DND-41 (cell line): ENCODE measurements around the gene KCNH8.

Experiments used
- ATAC-seq: fragments of 200-7000 bp; cut with Tn5 transposase; 3 replicates; pipeline ENCODE4 v1.9.1; 2021; ENCODE audit warnings: low read depth; ENCODE audit not compliant: insufficient read depth
- DNase-seq: peaks from one replicate; pipeline ENCODE4 v3.0.0-alpha.2; 2020
- H2AFZ ChIP-seq: 2 replicates; pipeline ENCODE4 v1.6.0; 2012; ENCODE audit warnings: low read depth, low read length
- H3K27ac ChIP-seq: 2 replicates; pipeline ENCODE4 v1.5.1; 2012; ENCODE audit warnings: low read length, inconsistent platforms
- H3K27me3 ChIP-seq: fragments of 200-600 bp; sonication (generic); 2 replicates; pipeline ENCODE4 v1.6.0; 2012; ENCODE audit warnings: low read length, mild to moderate bottlenecking, inconsistent platforms; ENCODE audit not compliant: insufficient read depth, poor library complexity
- H3K36me3 ChIP-seq: 2 replicates; pipeline ENCODE4 v1.5.1; 2012; ENCODE audit warnings: low read length, inconsistent platforms; ENCODE audit not compliant: insufficient read depth
- H3K4me1 ChIP-seq: 2 replicates; pipeline ENCODE4 v1.5.1; 2012; ENCODE audit warnings: mild to moderate bottlenecking, low read length; ENCODE audit not compliant: insufficient read depth
- H3K4me2 ChIP-seq: 2 replicates; pipeline ENCODE4 v1.6.0; 2012; ENCODE audit warnings: mild to moderate bottlenecking, moderate library complexity, low read length, inconsistent platforms; ENCODE audit not compliant: insufficient read depth
- H3K4me3 ChIP-seq, 2 experiments: fragments of 200-600 bp in 1 of 2; shearing (Covaris generic) in 1 of 2; 2 replicates each; pipeline ENCODE4 v1.5.1; 2012 to 2016; ENCODE audit warnings: inconsistent platforms in 2 of 2, low read length in 2 of 2, mild to moderate bottlenecking in 2 of 2, low read depth in 1 of 2, moderate library complexity in 1 of 2
- H3K79me2 ChIP-seq: 2 replicates; pipeline ENCODE4 v1.6.0; 2012; ENCODE audit warnings: low read length, inconsistent platforms; ENCODE audit not compliant: insufficient read depth
- H3K9ac ChIP-seq: 2 replicates; pipeline ENCODE4 v1.6.0; 2012; ENCODE audit warnings: low read depth, mild to moderate bottlenecking, inconsistent platforms, low read length, moderate library complexity
- H3K9me3 ChIP-seq: 2 replicates; pipeline ENCODE4 v1.5.1; 2012; ENCODE audit warnings: low read length, moderate library complexity, mild to moderate bottlenecking, inconsistent platforms; ENCODE audit not compliant: insufficient read depth, severe bottlenecking
- H4K20me1 ChIP-seq: 2 replicates; pipeline ENCODE4 v1.6.0; 2012; ENCODE audit warnings: low read length; ENCODE audit not compliant: insufficient read depth
- EZH2 ChIP-seq: IDR thresholded peaks from 3 replicates; pipeline ENCODE4 v1.6.1; 2012; ENCODE audit warnings: borderline replicate concordance, low read depth, mild to moderate bottlenecking, moderate library complexity, low read length, inconsistent platforms; ENCODE audit not compliant: severe bottlenecking
- TF ChIP-seq, protein P1 (sequence below): IDR thresholded peaks from 2 replicates; pipeline ENCODE4 v1.5.1; 2012; ENCODE audit warnings: borderline replicate concordance, low read length, moderate library complexity, mild to moderate bottlenecking; ENCODE audit not compliant: poor library complexity, severe bottlenecking; ENCODE audit errors: extremely low read depth

Gene KCNH8

DNA sequence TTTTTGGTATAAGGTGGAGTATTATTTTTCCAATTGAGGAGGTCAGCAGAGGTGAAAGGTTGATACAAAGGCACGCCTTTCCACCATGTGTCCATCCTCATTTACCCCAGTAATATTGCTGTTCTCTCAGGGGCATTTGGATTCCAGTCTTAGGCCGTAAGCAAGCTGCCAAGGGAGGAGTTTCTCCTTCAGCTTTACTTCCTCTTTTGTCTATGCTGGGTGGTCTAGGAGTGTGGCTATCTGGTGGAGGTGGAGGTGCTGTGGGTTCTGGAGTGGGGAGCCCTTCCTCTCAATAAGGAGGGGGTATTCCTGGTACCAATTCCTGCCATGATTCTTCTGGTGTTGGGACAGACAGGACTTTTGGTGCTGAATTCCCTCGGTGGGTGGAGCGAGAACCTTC, 340.6 kb downstream of the KCNH8 start:
- H3K79me2 ChIP-seq = no peaks in the 10 kb centered on the region
- DNase-seq = no peak
- H3K9me3 ChIP-seq = no peaks in the 10 kb centered on the region
- no peak overlapping the region for H3K4me3 ChIP-seq
- H3K4me1 ChIP-seq = no peaks in the 10 kb centered on the region
- no peak overlapping the region for H2AFZ ChIP-seq
- no peak overlapping the region for H3K27ac ChIP-seq
- ATAC-seq = no peak
- no peak overlapping the region for H3K4me2 ChIP-seq
- no peak overlapping the region for H3K9ac ChIP-seq
- H3K27me3 ChIP-seq = no peaks in the 10 kb centered on the region
- H4K20me1 ChIP-seq = no peaks in the 10 kb centered on the region
- no peak for TF ChIP-seq EZH2
- TF ChIP-seq, protein P1, sequence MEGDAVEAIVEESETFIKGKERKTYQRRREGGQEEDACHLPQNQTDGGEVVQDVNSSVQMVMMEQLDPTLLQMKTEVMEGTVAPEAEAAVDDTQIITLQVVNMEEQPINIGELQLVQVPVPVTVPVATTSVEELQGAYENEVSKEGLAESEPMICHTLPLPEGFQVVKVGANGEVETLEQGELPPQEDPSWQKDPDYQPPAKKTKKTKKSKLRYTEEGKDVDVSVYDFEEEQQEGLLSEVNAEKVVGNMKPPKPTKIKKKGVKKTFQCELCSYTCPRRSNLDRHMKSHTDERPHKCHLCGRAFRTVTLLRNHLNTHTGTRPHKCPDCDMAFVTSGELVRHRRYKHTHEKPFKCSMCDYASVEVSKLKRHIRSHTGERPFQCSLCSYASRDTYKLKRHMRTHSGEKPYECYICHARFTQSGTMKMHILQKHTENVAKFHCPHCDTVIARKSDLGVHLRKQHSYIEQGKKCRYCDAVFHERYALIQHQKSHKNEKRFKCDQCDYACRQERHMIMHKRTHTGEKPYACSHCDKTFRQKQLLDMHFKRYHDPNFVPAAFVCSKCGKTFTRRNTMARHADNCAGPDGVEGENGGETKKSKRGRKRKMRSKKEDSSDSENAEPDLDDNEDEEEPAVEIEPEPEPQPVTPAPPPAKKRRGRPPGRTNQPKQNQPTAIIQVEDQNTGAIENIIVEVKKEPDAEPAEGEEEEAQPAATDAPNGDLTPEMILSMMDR = no peak
- no peaks in the 10 kb centered on the region for H3K36me3 ChIP-seq

DNA sequence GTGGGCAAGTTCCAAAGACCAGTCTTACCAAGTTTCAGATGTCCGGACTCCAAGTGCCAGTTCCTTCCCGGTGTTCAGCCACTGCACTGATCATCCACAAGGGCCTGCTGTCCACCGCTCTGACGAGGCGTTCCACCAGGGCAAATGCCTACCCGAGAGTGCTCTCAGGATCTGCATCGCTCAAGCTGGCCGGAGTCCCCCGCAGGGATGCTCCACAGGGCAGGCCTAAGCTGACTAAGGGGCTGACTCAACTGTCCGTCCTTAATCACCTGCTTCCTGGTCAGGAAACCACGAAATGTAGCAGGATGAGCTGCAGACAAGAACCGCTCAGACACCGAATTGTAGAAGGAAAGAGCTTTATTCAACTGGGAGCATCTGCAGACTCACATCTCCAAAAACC, 341.6 kb downstream of the KCNH8 start:
- H3K27ac ChIP-seq = no peak overlapping the region
- H3K4me2 ChIP-seq = no peak overlapping the region
- H3K27me3 ChIP-seq = no peaks in the 10 kb centered on the region
- no peaks in the 10 kb centered on the region for H4K20me1 ChIP-seq
- no peaks in the 10 kb centered on the region for H3K36me3 ChIP-seq
- H3K4me3 ChIP-seq = no peak overlapping the region
- no peaks in the 10 kb centered on the region for H3K9me3 ChIP-seq
- no peak for DNase-seq
- H2AFZ ChIP-seq = no peak overlapping the region
- H3K9ac ChIP-seq = no peak overlapping the region
- no peaks in the 10 kb centered on the region for H3K4me1 ChIP-seq
- H3K79me2 ChIP-seq = no peaks in the 10 kb centered on the region
- no peak for TF ChIP-seq EZH2
- TF ChIP-seq, protein P1 = no peak
- no peak for ATAC-seq

DNA sequence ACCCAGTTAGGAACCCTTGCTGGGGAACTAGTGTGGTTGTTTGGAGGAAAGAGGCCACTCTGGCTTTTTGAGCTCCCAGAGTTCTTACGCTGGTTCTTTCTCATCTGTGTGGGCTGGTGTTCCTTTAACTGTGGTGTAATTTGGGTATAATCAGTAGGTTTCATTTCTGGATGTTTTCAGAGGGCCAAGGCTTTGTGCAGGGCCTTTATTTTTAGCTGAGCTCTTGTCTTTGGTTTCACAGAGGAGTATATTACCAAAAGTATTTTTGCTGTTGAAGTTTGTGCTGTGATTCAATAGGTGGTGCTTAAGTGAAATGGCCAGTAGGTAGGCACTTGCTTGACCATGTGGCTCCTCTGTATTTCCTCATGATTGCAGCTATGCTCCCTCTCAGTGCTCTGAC, 357.9 kb downstream of the KCNH8 start:
- Histone ChIP-seq H3K9ac (no peak overlapping the region), H3K79me2 (no peaks in the 10 kb centered on the region), H3K27ac (no peak overlapping the region), H3K4me3 (no peak overlapping the region), H3K4me1 (no peaks in the 10 kb centered on the region), H2AFZ (no peak overlapping the region), H3K27me3 (no peaks in the 10 kb centered on the region), H4K20me1 (no peaks in the 10 kb centered on the region), H3K9me3 (no peaks in the 10 kb centered on the region), H3K4me2 (no peak overlapping the region), H3K36me3 (no peaks in the 10 kb centered on the region)
- ATAC-seq = no peak
- TF ChIP-seq, protein P1 = no peak
- TF ChIP-seq EZH2 = no peak
- DNase-seq = no peak

DNA sequence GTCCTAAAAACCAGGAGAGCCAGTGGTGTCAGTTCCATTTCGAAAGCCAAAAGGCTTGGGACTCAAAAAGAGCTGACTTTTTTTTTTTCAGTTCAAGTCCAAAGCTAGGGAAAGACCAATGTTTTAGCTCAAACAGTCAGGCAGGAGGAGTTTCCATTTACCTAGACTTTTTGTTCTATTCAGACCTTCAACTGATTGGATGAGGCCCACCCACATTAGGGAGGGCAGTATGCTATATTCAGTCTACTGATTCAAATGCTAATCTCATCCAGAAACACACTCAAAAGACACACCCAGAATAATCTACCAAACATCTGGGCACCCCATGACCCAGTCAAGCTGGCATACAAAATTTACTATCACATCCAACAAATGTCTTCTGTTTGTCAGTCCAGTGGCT, 374.0 kb downstream of the KCNH8 start:
- Histone ChIP-seq H3K9me3 (no peaks in the 10 kb centered on the region), H3K27ac (no peak overlapping the region), H3K79me2 (no peaks in the 10 kb centered on the region), H2AFZ (no peak overlapping the region), H3K4me3 (no peak overlapping the region), H3K4me1 (no peaks in the 10 kb centered on the region), H3K27me3 (no peaks in the 10 kb centered on the region), H3K36me3 (no peaks in the 10 kb centered on the region), H3K9ac (no peak overlapping the region), H3K4me2 (no peak overlapping the region), H4K20me1 (no peaks in the 10 kb centered on the region)
- DNase-seq = no peak
- ATAC-seq = no peak
- no peak for TF ChIP-seq EZH2
- TF ChIP-seq, protein P1 = no peak
